H1 (cell line): Measurements from ENCODE around the gene NT5C1A. TPM values are rescaled to one million over a fixed set of nuclear protein-coding genes. Genes with fewer than 3 reads are reported as not detected.

Experiments
- SIRT6 ChIP-seq: IDR thresholded peaks from one replicate; pipeline ENCODE4 v1.7.1; 2012; ENCODE audit warnings: low read length, inconsistent platforms
- SRF ChIP-seq: IDR thresholded peaks from 2 replicates; pipeline ENCODE4 v1.6.1; 2011; ENCODE audit warnings: mild to moderate bottlenecking, low read depth, low read length, moderate library complexity
- polyA plus RNA-seq, 7 experiments: library from polyadenylated mRNA; depleted of rRNA in 3 of 7; stranded (reverse) in 5 of 7; unstranded in 2 of 7; fragments of >200 nt in 5 of 7; fragments of 200-250 nt in 2 of 7; gene quantifications; 1 replicate in 5 of 7; 2 replicates in 1 of 7; 4 replicates in 1 of 7; pipeline versions ENCODE4 v1.2.1 to v1.2.3, GENCODE V29; 2011 to 2013; ENCODE audit warnings: missing spikeins in 2 of 7, mixed read lengths in 2 of 7
- total RNA-seq: library from RNA; stranded (reverse); fragmentation: NEBNext Ultra II Directional; extraction: Animal tissue kit (Norgen Biotek cat#: 25700); gene quantifications from 2 replicates; pipeline ENCODE4 v1.2.1, GENCODE V29; 2021

Gene NT5C1A
- total and polyA plus RNA-seq, 2 of the 8 experiments (the other 6 are each of a cell fraction or from before 2014, with no cell fraction given) = not detected

DNA sequence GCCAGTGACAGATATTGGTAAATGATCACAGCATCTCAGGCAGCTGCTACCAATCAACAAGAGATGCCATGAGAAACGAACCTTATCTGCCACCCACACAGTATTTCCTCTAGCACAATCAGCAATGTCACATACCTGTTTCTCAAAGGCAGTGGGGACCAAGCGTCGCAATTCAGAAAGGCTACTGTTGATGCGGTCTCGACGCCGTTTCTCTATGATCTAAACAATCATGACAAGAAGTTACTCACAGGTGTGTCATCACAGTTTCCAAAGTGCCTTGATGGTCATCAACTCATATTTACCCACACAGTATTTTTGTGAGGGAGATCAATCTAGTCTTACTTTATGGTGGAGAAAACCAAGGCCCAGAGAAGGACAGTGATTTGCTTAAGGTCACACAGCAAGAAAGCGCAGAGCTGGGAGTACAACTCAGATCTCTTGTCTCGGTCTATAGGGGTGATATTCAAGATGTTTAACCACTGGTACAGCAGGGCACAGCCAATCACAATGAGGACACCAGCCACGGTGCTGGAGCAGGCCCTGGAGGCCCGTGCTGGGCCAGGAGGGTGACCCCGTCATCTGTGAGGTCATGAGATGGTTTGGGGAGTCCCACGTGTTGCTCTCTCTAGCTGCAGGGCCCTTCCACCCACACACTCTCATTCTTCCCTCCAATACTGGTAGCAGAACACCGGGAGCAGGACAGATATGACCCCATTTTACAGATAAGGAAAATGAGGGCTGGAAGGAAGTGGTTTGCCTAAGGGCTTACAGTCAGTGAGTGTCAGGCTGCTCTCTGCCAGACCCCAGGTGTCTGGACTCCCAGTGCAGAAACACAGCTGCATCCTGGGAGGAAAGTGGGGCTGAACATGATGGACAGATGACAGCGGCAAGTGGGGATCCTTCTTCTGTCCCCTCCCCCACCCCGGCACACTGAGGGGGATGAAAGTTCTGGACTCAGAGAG is 40.3 kb downstream of the NT5C1A start (continued):
- TF ChIP-seq SIRT6 (no peak), SRF (no peak)
- TF ChIP-seq, all 59 proteins: peak for 0
